HL-60 (cell line): ENCODE measurements around the gene CBL.
"Not testable (repeated sequence)": the region's sequence is repeated elsewhere in the genome, so short reads cannot be mapped to it uniquely, and the experiment has no call there.

ENCODE experiments used
- DNase-seq, 2 experiments: peaks; one replicate each; pipeline ENCODE4 v3.0.0-alpha.2; 2010 to 2020; ENCODE audit warnings: low read depth in 1 of 2, low spot score in 1 of 2
- H3K27ac ChIP-seq: fragments of 250-450 bp; sonication (Bioruptor Pico); replicated peaks from 2 replicates; pipeline ENCODE4 v1.5.1; 2020; ENCODE audit warnings: mild to moderate bottlenecking, moderate library complexity
- H3K27me3 ChIP-seq: fragments of 250-450 bp; sonication (Bioruptor Pico); 2 replicates; pipeline ENCODE4 v1.5.1; 2021; ENCODE audit warnings: mild to moderate bottlenecking, moderate library complexity; ENCODE audit not compliant: insufficient read depth, poor library complexity, severe bottlenecking
- H3K4me3 ChIP-seq: replicated peaks from 2 replicates; pipeline ENCODE4 v1.5.1; 2011; ENCODE audit warnings: mild to moderate bottlenecking, control low read depth, low read length; ENCODE audit not compliant: insufficient read depth
- GABPA ChIP-seq: IDR thresholded peaks from 2 replicates; pipeline ENCODE4 v1.6.1; 2012; ENCODE audit warnings: low read depth
- POLR2AphosphoS5 ChIP-seq: IDR thresholded peaks from 2 replicates; pipeline ENCODE4 v1.6.1; 2012; ENCODE audit warnings: low read depth
- SPI1 ChIP-seq: IDR thresholded peaks from 2 replicates; pipeline ENCODE4 v1.6.1; 2012; ENCODE audit warnings: low read depth, mild to moderate bottlenecking, borderline replicate concordance
- TF ChIP-seq, protein P1 (sequence below): IDR thresholded peaks from 2 replicates; pipeline ENCODE4 v1.6.1; 2012; ENCODE audit warnings: low read depth; ENCODE audit not compliant: insufficient replicate concordance
- TF ChIP-seq, protein P2 (sequence below): IDR thresholded peaks from one replicate; pipeline ENCODE4 v1.5.1; 2011; ENCODE audit warnings: low read length, control low read depth, inconsistent platforms; ENCODE audit not compliant: insufficient read depth

Gene CBL

DNA sequence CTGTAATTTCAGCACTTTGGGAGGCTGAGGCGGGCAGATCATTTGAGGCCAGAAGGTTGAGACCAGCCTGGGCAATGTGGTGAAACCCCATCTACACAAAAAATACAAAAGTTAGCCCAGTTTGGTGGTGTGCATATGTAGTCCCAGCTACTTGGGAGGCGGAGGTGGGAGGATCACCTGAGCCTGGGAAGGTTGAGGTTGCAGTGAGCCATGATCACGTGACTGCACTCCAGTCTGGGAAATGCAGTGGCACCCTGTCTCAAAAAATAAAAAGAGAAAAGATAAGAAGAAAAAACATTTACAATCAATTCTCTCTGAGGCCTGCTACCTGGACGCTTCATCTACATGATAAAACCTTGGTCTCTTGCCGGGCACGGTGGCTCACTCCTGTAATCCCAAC is 7.2 kb upstream of the CBL start:
- no peak overlapping the region for H3K4me3 ChIP-seq
- no peak overlapping the region for H3K27ac ChIP-seq
- H3K27me3 ChIP-seq: no peaks in the 10 kb centered on the region
- DNase-seq: no peak
- TF ChIP-seq, protein P1, sequence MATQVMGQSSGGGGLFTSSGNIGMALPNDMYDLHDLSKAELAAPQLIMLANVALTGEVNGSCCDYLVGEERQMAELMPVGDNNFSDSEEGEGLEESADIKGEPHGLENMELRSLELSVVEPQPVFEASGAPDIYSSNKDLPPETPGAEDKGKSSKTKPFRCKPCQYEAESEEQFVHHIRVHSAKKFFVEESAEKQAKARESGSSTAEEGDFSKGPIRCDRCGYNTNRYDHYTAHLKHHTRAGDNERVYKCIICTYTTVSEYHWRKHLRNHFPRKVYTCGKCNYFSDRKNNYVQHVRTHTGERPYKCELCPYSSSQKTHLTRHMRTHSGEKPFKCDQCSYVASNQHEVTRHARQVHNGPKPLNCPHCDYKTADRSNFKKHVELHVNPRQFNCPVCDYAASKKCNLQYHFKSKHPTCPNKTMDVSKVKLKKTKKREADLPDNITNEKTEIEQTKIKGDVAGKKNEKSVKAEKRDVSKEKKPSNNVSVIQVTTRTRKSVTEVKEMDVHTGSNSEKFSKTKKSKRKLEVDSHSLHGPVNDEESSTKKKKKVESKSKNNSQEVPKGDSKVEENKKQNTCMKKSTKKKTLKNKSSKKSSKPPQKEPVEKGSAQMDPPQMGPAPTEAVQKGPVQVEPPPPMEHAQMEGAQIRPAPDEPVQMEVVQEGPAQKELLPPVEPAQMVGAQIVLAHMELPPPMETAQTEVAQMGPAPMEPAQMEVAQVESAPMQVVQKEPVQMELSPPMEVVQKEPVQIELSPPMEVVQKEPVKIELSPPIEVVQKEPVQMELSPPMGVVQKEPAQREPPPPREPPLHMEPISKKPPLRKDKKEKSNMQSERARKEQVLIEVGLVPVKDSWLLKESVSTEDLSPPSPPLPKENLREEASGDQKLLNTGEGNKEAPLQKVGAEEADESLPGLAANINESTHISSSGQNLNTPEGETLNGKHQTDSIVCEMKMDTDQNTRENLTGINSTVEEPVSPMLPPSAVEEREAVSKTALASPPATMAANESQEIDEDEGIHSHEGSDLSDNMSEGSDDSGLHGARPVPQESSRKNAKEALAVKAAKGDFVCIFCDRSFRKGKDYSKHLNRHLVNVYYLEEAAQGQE: no peak
- TF ChIP-seq POLR2AphosphoS5 (no peak), SPI1 (no peak), GABPA (no peak)
- TF ChIP-seq, protein P2, sequence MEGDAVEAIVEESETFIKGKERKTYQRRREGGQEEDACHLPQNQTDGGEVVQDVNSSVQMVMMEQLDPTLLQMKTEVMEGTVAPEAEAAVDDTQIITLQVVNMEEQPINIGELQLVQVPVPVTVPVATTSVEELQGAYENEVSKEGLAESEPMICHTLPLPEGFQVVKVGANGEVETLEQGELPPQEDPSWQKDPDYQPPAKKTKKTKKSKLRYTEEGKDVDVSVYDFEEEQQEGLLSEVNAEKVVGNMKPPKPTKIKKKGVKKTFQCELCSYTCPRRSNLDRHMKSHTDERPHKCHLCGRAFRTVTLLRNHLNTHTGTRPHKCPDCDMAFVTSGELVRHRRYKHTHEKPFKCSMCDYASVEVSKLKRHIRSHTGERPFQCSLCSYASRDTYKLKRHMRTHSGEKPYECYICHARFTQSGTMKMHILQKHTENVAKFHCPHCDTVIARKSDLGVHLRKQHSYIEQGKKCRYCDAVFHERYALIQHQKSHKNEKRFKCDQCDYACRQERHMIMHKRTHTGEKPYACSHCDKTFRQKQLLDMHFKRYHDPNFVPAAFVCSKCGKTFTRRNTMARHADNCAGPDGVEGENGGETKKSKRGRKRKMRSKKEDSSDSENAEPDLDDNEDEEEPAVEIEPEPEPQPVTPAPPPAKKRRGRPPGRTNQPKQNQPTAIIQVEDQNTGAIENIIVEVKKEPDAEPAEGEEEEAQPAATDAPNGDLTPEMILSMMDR: no peak

DNA sequence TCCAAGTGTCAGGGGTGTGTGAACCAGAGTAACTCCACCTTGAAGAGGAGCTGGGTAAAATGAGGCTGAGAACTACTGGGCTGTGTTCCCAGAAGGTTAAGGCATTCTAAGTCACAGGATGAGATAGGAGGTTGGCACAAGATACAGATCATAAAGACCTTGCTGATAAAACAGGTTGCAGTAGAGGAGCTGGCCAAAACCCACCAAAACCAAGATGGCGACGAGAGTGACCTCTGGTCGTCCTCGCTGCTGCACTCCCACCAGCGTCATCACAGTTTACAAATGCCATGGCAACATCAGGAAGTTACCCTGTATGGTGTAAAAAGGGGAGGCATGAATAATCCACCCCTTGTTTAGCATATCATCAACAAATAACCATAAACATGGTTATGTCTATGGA is 4.9 kb upstream of the CBL start:
- H3K27ac ChIP-seq, H3K4me3 ChIP-seq, DNase-seq, H3K27me3 ChIP-seq: not testable (repeated sequence)

DNA sequence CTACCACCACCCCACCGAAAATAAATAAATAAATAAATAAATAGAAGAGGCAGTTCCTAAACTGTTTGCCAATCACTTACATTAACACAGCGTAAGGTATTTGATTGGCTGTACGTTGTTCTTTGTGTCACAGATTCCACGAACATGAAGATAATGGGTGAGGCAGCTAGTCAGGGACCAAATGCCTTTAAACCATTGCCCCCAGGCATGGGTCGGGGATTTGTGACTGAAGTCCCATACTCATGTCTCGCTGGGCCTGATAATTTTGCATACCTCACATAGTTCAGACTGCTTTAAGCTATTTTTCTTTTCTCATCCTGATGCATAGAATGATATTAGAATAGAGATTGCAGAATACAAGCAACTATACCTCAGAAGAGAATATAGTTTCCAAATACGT is 3.6 kb upstream of the CBL start:
- Histone ChIP-seq H3K27me3 (no peaks in the 10 kb centered on the region), H3K27ac (no peak overlapping the region), H3K4me3 (no peak overlapping the region)
- DNase-seq: no peak
- TF ChIP-seq POLR2AphosphoS5 (no peak), SPI1 (no peak), GABPA (no peak)
- TF ChIP-seq, protein P2: no peak
- TF ChIP-seq, protein P1: no peak

DNA sequence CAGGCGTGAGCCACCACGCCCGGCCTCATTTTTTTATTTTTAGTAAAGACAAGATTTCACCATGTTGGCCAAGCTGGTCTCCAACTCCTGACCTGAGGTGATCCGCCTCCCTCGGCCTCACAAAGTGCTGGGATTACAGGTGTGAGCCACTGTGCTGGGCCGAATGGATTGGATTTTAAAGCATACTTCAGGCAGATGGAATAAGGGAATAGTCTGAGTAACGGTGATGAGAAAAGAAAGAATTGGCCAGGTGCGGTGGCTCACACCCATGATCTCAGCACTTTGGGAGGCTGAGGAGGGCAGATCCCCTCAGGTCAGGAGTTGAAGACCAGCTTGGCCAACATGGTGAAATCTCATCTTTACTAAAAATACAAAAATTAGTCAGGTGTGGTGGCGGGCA is 2.1 kb upstream of the CBL start:
- no peak overlapping the region; the same call in 1 of the 2 replicates for H3K27ac ChIP-seq
- H3K4me3 ChIP-seq: no peak overlapping the region
- TF ChIP-seq, protein P2: no peak
- TF ChIP-seq GABPA: no peak
- TF ChIP-seq SPI1: no peak
- TF ChIP-seq POLR2AphosphoS5: no peak
- TF ChIP-seq, protein P1: no peak
- H3K27me3 ChIP-seq: no peaks in the 10 kb centered on the region
- DNase-seq: no peak
